Effector memory CD4-positive, alpha-beta T cell (primary cell): ENCODE data around the gene ARR3.

ENCODE experiments used
- DNase-seq, 3 donors: peaks; one replicate each; pipeline ENCODE4 v3.0.0-alpha.2; 2020
- H3K27ac ChIP-seq: 2 replicates; pipeline ENCODE4 v1.7.0; 2013; ENCODE audit warnings: mild to moderate bottlenecking, low read length, moderate library complexity; ENCODE audit not compliant: insufficient read depth, poor library complexity, severe bottlenecking
- H3K27me3 ChIP-seq: replicated peaks from 2 replicates; pipeline ENCODE4 v1.7.0; 2013; ENCODE audit warnings: mild to moderate bottlenecking, low read length; ENCODE audit not compliant: insufficient read depth, control insufficient read depth, poor library complexity, severe bottlenecking
- H3K36me3 ChIP-seq: 2 replicates; pipeline ENCODE4 v1.7.0; 2013; ENCODE audit warnings: mild to moderate bottlenecking, low read length, moderate library complexity; ENCODE audit not compliant: control insufficient read depth, insufficient read depth
- H3K4me1 ChIP-seq: 2 replicates; pipeline ENCODE4 v1.7.0; 2013; ENCODE audit warnings: low read length, mild to moderate bottlenecking; ENCODE audit not compliant: control insufficient read depth, insufficient read depth, poor library complexity, severe bottlenecking
- H3K4me3 ChIP-seq: 2 replicates; pipeline ENCODE4 v1.7.0; 2013; ENCODE audit warnings: low read length, low read depth, mild to moderate bottlenecking; ENCODE audit not compliant: insufficient read depth, poor library complexity, severe bottlenecking
- H3K9me3 ChIP-seq: 2 replicates; pipeline ENCODE4 v1.7.0; 2013; ENCODE audit warnings: mild to moderate bottlenecking, low read length, moderate library complexity; ENCODE audit not compliant: control insufficient read depth

ARR3 gene

DNA sequence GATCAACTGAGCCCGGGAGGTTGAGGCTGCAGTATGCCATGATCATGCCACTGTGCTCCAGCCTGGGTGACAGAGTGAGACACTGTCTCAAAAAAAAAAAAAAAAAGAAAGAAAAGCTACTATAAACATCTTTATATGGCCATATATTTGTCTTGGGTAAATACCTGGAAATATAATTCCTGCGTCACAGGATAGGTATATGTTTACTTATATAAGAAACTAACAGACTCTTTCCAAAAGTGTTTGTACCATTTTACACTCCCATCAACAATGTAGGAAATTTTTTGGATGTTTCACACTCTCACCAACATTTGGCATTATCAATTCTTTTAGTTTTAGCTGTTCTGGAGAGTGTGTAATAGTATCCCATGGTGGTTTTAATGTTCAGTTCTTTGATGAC is 20.9 kb upstream of the ARR3 start:
- no peak for DNase-seq
- no peaks in the 10 kb centered on the region for H3K4me1 ChIP-seq
- no peaks in the 10 kb centered on the region for H3K9me3 ChIP-seq
- no peak overlapping the region for H3K4me3 ChIP-seq
- no peaks in the 10 kb centered on the region for H3K36me3 ChIP-seq
- no peaks in the 10 kb centered on the region for H3K27me3 ChIP-seq
- no peak overlapping the region for H3K27ac ChIP-seq

DNA sequence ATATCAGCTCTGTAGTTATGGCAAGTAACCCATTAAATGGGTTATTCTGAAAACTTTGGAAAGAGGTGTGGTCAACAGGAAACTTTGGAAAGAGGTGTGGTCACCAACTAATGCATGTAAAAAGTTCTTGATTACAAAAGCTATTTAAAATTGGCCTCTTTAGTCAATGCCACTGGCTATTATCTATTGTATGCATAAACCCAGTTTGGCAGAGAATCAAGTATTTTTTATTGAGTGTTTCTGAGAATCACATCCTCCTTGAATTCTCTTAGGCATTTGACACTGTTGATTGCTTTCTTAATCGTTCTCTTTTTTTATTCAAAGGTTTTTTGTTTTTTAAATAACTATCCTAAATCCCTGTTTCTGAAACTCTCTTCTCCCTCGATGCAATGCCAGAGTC is 15.6 kb upstream of the ARR3 start:
- no peak for DNase-seq
- Histone ChIP-seq H3K9me3 (no peaks in the 10 kb centered on the region), H3K27me3 (no peaks in the 10 kb centered on the region), H3K4me3 (no peak overlapping the region), H3K36me3 (no peaks in the 10 kb centered on the region), H3K27ac (no peak overlapping the region), H3K4me1 (no peaks in the 10 kb centered on the region)

DNA sequence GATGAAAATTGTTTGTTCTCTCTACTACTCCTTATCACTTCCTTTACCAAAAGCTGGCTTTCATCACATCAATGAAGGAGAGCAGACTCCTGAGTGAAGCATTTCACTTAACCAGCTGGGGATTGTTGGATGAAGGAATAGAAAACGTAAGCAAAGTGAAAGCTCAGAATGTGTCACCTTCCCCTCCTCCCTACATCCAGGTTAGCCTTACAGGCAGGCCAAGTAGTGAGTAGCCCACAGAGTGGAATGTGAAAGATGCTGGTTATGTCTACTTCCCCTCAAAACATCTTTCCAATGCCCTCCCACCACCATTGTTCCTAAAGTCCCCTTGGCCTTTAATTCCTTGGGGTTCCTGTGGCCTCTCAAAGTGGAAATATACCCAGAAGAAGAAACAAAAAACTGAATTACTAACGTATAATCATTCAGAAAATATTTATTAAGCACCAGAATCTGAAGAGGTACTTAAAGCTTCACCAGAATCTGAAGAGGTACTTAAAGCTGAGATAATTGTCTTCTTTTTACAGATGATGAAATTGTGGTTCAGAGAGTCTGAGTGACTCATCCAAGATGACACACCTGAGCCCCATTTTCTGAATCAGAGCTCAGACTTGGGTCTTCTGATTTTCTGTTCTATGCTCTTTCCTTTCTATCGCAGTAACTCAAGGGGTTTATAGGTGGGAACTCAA is 14.6 kb upstream of the ARR3 start:
- Histone ChIP-seq H3K36me3 (no peaks in the 10 kb centered on the region), H3K9me3 (no peaks in the 10 kb centered on the region), H3K27me3 (no peaks in the 10 kb centered on the region), H3K27ac (no peak overlapping the region), H3K4me1 (no peaks in the 10 kb centered on the region), H3K4me3 (no peak overlapping the region)
- no peak for DNase-seq

DNA sequence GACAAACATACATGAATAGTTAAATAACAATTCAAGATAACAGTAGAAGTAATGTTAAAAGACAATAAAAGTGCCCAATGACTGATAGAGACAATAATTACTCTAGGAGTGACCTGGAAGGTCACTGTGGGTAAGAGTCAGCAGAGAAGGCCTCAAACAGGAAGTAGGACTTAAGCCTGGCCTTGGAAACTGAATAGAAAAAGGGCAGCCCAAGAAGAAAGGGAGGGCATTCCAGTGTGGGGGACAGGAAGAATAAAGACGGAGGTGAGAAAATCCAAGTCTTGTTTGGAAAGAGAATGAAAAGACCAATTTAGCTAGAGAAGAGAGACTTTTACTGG is 14.1 kb upstream of the ARR3 start:
- Histone ChIP-seq H3K27me3 (no peaks in the 10 kb centered on the region), H3K36me3 (no peaks in the 10 kb centered on the region), H3K4me1 (no peaks in the 10 kb centered on the region), H3K4me3 (no peak overlapping the region), H3K27ac (no peak overlapping the region), H3K9me3 (no peaks in the 10 kb centered on the region)
- no peak for DNase-seq

DNA sequence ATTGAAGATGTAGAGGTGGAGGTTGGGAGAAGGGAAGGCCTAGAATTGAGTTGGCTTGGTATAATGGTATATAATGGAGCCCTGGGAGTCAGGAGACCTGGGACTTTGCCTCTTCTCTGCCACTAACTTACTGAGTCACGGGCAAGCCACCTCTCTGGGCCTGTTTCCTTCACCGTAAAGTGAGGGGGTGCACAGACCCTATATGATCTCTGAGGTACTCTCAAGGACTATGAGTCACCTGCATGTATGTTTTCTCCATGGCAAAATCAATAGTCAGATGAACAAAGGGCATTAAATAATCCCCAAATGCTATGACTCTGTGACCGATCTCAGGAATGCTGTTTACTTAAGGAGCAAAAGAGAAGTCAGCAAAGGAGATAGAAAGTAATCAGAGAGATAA is 13.2 kb upstream of the ARR3 start:
- DNase-seq = no peak
- Histone ChIP-seq H3K27ac (no peak overlapping the region), H3K4me1 (no peaks in the 10 kb centered on the region), H3K36me3 (no peaks in the 10 kb centered on the region), H3K27me3 (no peaks in the 10 kb centered on the region), H3K4me3 (no peak overlapping the region), H3K9me3 (no peaks in the 10 kb centered on the region)

DNA sequence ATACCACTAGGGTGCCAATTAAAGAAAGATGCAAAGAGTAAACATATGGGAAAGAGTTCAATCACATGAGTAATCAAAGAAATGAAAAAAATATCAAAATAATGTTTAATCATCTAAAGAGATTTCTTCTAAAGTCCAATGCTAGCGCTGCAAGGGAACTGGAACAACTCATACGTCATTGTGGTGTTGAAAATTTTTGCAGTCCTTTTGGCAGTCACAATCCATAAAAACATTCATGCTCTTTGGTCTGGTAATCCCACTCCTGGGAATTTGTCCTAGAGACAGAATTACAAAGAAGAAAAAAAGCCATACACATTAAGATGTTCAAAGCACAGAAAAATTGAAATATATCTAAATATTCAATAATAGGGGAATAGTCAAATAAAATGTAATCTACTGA is 12.7 kb upstream of the ARR3 start:
- H3K27me3 ChIP-seq = no peaks in the 10 kb centered on the region
- no peaks in the 10 kb centered on the region for H3K36me3 ChIP-seq
- H3K9me3 ChIP-seq = no peaks in the 10 kb centered on the region
- H3K4me3 ChIP-seq = no peak overlapping the region
- no peak for DNase-seq
- H3K27ac ChIP-seq = no peak overlapping the region
- no peaks in the 10 kb centered on the region for H3K4me1 ChIP-seq

DNA sequence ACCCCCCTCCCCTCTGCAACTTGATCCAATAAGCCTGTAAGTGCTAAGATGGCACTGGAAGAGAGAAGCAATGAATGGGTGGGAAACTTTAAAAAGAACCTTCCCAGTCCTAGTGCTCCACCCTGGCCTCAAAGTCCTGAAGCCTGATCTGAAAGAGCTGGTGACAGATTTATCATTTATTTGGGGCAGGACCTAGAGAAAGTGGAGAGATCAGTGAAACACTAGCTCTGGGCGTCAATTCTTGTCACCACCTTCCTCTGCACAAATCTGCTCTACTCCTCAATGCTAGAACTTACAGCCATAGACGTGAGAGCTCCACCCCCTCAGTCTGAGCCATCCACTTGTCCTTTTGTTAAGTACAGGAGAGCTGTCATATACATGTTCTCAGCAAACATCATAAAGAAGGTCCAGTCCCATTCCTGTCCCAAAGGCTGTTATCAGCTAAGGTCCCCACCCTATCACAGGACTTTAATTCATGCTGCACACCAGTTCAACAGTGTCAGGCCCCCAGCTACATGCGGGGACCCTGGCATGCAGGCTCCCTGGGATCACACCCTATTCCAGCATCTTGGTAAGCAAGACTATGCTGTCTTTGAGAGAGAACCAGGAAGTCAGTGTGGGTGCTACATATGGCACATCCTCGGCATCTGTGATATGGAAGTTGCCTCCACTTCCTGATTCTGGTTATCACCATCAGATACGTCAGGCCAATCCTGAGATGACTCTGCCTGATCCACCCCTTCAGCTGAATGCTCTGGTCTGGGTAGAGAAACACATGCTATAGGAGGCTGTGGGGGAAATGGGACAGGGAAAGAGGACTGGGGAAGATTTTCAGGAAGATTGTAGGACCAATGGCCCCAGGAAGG is 10.5 kb upstream of the ARR3 start:
- Histone ChIP-seq H3K4me3 (no peak overlapping the region), H3K4me1 (no peaks in the 10 kb centered on the region), H3K9me3 (no peaks in the 10 kb centered on the region), H3K27me3 (no peaks in the 10 kb centered on the region), H3K36me3 (no peaks in the 10 kb centered on the region), H3K27ac (no peak overlapping the region)
- no peak for DNase-seq

DNA sequence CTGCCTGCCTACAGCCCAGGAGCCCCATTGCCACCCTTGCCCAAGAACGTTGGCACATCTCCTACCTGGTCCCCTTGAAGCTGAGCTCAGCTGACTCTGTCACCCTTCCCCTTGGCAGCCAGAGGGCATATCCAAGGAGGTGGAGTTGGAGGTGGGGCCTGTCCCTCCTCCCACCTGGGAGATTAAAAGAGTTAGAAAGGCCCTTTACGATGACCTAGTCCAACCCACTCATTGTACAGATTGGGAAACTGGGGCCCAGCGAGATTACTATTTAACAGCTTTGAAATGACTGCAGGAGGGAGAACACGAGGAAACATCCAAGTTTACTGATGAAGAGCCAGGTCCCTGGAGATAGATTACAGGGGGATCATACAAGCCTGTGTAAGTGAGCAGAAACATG is 8.0 kb upstream of the ARR3 start, which contains the start of gene P2RY4:
Gene P2RY4 (minus strand): TSS at position 101 of the 400 bp plus-strand sequence. CDS start 580 bp downstream, outside the sequence.
- Histone ChIP-seq H3K9me3 (no peaks in the 10 kb centered on the region), H3K27me3 (no peaks in the 10 kb centered on the region), H3K36me3 (no peaks in the 10 kb centered on the region), H3K4me1 (no peaks in the 10 kb centered on the region), H3K4me3 (no peak within 1 kb of the TSS), H3K27ac (no peak within 1 kb of the TSS)
- no peak for DNase-seq

DNA sequence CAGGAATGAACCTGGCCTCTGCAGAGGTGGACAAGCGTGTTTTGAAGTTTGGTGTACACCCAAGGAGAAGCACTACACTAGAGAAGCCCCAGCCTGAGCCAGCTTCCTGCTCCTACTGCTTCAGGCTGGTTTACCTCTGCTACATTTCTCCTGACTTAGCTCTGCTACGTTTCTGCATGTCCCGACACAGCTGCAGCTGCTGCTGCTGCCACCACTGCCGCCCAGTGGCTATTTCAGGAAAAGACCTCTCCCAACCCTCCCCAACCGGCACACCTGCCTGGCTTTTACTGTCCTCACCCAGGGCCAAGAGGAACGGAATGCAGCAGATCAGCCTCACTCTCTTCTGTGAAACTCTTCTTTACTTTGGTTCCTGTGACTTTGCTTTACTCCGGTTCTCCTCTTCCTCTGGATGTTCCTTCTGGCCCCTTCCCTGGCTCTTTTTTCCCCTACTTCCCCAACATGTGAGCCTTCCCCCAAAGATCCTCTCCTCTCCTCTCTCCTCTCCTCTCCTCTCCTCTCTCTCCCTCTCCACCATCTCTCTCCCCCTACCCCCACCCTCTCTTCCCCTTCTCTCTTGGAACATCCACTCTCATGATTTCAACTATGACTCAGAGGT is 5.1 kb upstream of the ARR3 start:
- no peaks in the 10 kb centered on the region for H3K9me3 ChIP-seq
- H3K4me1 ChIP-seq = no peaks in the 10 kb centered on the region
- H3K36me3 ChIP-seq = no peaks in the 10 kb centered on the region
- peak in 1 of 3 donors; percentile 0 for DNase-seq
- H3K27me3 ChIP-seq = no peaks in the 10 kb centered on the region
- H3K4me3 ChIP-seq = no peak overlapping the region
- H3K27ac ChIP-seq = no peak overlapping the region

DNA sequence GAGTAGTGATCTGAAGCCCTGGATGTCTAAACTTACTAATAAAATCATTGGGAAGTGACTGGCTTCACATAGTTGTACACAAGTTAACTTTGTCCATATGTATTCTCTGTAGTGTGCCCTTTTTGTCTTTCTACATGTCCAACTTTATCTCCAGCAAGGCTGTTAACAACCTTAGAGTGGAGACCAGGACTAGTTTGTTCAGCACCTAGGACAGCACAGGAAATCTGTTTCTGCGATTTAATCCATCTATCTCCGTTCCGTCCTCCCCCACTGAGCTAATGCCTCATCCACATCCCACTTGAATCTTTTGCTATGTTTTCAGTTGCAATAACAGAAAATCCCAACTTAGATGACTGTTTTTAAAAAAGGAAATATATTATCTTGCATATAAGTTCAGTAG is 3.4 kb upstream of the ARR3 start:
- Histone ChIP-seq H3K27ac (no peak overlapping the region), H3K27me3 (no peaks in the 10 kb centered on the region), H3K9me3 (no peaks in the 10 kb centered on the region), H3K36me3 (no peaks in the 10 kb centered on the region), H3K4me3 (no peak overlapping the region), H3K4me1 (no peaks in the 10 kb centered on the region)
- DNase-seq = no peak
